OCI-M2 (cell line): ENCODE measurements around the gene NUP85.
"Not testable (repeated sequence)": the region's sequence is repeated elsewhere in the genome, so short reads cannot be mapped to it uniquely, and the experiment has no call there.

Experiments used
- DNase-seq: peaks from one replicate; lab custom pipeline; 2025; ENCODE audit not compliant: unreplicated experiment; lab: John Stamatoyannopoulos, UW

Gene NUP85

GRCh38 chr17:75199886-75200618 lies 5.4 kb upstream of the NUP85 start:
- no peak for DNase-seq

- DNase-seq, result no peak
These were observed 299 bp downstream of the NUP85 start for GRCh38 chr17:75205793-75206163.

- not testable (repeated sequence) for DNase-seq
These were observed 1.6 kb downstream of the NUP85 start for GRCh38 chr17:75207050-75207407.

GRCh38 chr17:75207760-75208159 lies 2.3 kb downstream of the NUP85 start:
- DNase-seq, result no peak

GRCh38 chr17:75208161-75208560 lies 2.7 kb downstream of the NUP85 start:
- no peak for DNase-seq

GRCh38 chr17:75209061-75209460 lies 3.6 kb downstream of the NUP85 start:
- DNase-seq, result no peak

- no peak for DNase-seq
These were observed 12.7 kb downstream of the NUP85 start for GRCh38 chr17:75218131-75218530.

GRCh38 chr17:75219815-75220214 lies 14.3 kb downstream of the NUP85 start:
- no peak for DNase-seq

- DNase-seq, result no peak
These were observed 19.5 kb downstream of the NUP85 start for GRCh38 chr17:75225016-75225415.

GRCh38 chr17:75227729-75228128 lies 22.2 kb downstream of the NUP85 start:
- no peak for DNase-seq

GRCh38 chr17:75228305-75228704 lies 22.8 kb downstream of the NUP85 start:
- DNase-seq, result no peak

- DNase-seq, result no peak
These were observed 23.4 kb downstream of the NUP85 start for GRCh38 chr17:75228847-75229246.

GRCh38 chr17:75231071-75231470 lies 25.6 kb downstream of the NUP85 start:
- no peak for DNase-seq

- no peak for DNase-seq
These were observed 26.4 kb downstream of the NUP85 start for GRCh38 chr17:75231741-75232464.

GRCh38 chr17:75232786-75233185 lies 27.3 kb downstream of the NUP85 start:
- DNase-seq, result no peak

GRCh38 chr17:75237100-75238014 lies 31.9 kb downstream of the NUP85 start:
- DNase-seq, result no peak

- DNase-seq, result no peak
These were observed 32.6 kb downstream of the NUP85 start for GRCh38 chr17:75238020-75238580.

GRCh38 chr17:75238684-75239191 lies 33.3 kb downstream of the NUP85 start:
- DNase-seq, result no peak

GRCh38 chr17:75239214-75239613 lies 33.7 kb downstream of the NUP85 start:
- DNase-seq, result no peak

- DNase-seq, result no peak
These were observed 34.4 kb downstream of the NUP85 start for GRCh38 chr17:75239778-75240393.
